ENCODE results near the gene NTN5. TPM values are rescaled to one million over a fixed set of nuclear protein-coding genes. Genes with fewer than 3 reads are reported as not detected.

The NTN5 gene
- total RNA-seq, 2 donors from 2014 or later: 0.54 to 2.8 TPM

GRCh38 chr19:48637449-48637947 lies 35.3 kb downstream of the NTN5 start:
- Histone ChIP-seq H3K4me1 (ENCODE audit: control insufficient read depth in 1 of 2, low read depth in 2 of 2) (peaks cover 26 to 45% of the 10 kb centered on the region in 2 donors), H3K9me3 (no peaks in the 10 kb centered on the region), H3K27me3 (replicated peaks; ENCODE audit: insufficient read depth) (no peaks in the 10 kb centered on the region), H3K4me3 (peak overlapping the region; percentile 90), H3K36me3 (no peaks in the 10 kb centered on the region), H3K27ac (peak overlapping the region; percentile 97 to 98)
- TF ChIP-seq, protein P1, sequence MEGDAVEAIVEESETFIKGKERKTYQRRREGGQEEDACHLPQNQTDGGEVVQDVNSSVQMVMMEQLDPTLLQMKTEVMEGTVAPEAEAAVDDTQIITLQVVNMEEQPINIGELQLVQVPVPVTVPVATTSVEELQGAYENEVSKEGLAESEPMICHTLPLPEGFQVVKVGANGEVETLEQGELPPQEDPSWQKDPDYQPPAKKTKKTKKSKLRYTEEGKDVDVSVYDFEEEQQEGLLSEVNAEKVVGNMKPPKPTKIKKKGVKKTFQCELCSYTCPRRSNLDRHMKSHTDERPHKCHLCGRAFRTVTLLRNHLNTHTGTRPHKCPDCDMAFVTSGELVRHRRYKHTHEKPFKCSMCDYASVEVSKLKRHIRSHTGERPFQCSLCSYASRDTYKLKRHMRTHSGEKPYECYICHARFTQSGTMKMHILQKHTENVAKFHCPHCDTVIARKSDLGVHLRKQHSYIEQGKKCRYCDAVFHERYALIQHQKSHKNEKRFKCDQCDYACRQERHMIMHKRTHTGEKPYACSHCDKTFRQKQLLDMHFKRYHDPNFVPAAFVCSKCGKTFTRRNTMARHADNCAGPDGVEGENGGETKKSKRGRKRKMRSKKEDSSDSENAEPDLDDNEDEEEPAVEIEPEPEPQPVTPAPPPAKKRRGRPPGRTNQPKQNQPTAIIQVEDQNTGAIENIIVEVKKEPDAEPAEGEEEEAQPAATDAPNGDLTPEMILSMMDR (IDR thresholded peaks at IDR 0.05): no peak
- ATAC-seq (ENCODE audit: insufficient number of reproducible peaks, low FRiP score, low read depth) (peak; percentile 61), DNase-seq (ENCODE audit: low spot score) (peak; percentile 99)

DNA sequence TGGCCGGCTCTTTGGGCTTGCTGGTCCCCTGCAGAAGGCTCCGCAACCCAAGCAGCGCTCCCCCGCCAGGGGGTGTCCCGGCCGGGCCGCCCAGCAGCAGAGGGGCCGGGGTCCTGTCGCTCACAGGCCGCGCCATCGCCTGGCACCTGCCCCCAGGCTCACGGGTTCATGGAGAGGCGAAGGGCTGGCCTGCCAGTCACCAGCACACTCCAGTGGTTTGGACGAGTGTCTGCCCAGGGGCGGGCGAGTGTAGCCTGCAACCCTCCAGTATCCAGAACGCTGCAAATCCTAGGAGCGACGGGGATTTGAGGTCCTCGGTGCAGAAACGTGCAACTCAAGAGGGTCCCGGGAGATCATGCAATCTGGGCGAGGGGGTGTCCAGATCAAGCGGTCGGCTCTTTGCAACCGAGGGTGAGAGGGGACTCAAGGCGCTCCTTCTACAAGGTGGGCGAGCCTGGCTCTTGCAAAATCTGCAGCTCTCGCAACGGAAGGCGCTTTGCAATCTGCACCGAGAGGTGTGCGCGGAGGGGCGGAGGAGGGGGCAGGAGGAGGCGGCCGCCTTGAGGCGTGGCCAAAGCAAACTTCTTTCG lies 35.9 kb downstream of the NTN5 start, which contains the start of gene DBP:
Gene DBP (minus strand): TSS at position 521 of the 590 bp plus-strand sequence. CDS start 385 bp downstream, at position 136.
- H3K4me3 ChIP-seq: peak within 1 kb of the TSS; percentile 90
- H3K36me3 ChIP-seq: no peaks in the 10 kb centered on the region
- peaks cover 26 to 50% of the 10 kb centered on the region in 2 donors for H3K4me1 ChIP-seq (ENCODE audit: control insufficient read depth in 1 of 2, low read depth in 2 of 2)
- peak within 1 kb of the TSS; percentile 97 to 98 for H3K27ac ChIP-seq
- no peak for ATAC-seq (ENCODE audit: insufficient number of reproducible peaks, low FRiP score, low read depth)
- no peaks in the 10 kb centered on the region for H3K27me3 ChIP-seq (replicated peaks; ENCODE audit: insufficient read depth)
- TF ChIP-seq, protein P1 (IDR thresholded peaks at IDR 0.05): no peak
- no peak for DNase-seq (ENCODE audit: low spot score)
- no peaks in the 10 kb centered on the region for H3K9me3 ChIP-seq

DNA sequence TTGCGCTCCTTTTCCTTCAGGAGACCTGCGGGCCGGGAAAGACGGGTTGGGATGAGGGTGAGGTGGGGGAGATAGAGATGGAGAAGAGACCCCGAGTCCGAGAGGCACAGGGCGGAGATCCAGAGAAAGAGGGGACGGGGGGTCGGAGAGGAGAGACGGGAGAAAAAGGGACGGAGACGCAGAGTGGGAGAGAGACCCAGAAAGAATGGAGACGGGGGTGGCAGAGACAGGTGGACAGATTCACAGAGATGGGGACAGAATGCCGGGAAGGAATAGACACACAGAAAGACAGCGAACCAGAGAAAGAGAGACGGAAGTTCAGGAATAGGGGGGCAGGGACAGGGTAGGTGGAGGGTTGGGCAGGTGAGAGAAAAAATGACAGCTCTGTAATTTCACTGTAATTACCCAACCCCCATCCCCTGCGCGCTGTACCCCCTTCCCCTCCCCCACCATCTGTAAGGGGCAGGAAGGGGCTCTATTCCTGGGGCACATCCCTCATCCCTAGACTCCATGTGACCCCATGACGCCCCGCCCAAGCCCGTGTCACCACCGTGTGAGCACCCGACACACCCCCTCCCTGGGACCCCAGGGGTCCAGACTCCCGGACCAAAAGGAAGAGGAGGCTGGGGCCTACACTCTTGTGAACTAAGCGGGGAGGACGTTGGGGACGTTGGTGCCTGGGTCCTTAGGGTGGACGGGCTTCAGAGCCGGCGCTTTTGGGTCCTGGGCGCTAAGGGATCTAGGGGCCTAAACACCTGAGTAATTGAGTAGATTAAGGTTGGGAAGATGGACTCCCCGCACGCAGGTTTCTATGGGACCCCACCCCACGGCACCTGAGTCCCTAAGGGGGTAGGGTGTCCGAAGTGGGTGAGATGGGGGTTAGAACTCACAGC lies 36.6 kb downstream of the NTN5 start:
- DNase-seq (ENCODE audit: low spot score) (no peak), ATAC-seq (ENCODE audit: insufficient number of reproducible peaks, low FRiP score, low read depth) (no peak)
- no peaks in the 10 kb centered on the region for H3K9me3 ChIP-seq
- TF ChIP-seq, protein P1 (IDR thresholded peaks at IDR 0.05): peak; percentile 9
- no peaks in the 10 kb centered on the region for H3K36me3 ChIP-seq
- H3K4me3 ChIP-seq: peak overlapping the region; percentile 90
- no peaks in the 10 kb centered on the region for H3K27me3 ChIP-seq (replicated peaks; ENCODE audit: insufficient read depth)
- H3K4me1 ChIP-seq (ENCODE audit: control insufficient read depth in 1 of 2, low read depth in 2 of 2): peaks cover 29 to 58% of the 10 kb centered on the region in 2 donors
- peak overlapping the region; percentile 97 to 98 for H3K27ac ChIP-seq

DNA sequence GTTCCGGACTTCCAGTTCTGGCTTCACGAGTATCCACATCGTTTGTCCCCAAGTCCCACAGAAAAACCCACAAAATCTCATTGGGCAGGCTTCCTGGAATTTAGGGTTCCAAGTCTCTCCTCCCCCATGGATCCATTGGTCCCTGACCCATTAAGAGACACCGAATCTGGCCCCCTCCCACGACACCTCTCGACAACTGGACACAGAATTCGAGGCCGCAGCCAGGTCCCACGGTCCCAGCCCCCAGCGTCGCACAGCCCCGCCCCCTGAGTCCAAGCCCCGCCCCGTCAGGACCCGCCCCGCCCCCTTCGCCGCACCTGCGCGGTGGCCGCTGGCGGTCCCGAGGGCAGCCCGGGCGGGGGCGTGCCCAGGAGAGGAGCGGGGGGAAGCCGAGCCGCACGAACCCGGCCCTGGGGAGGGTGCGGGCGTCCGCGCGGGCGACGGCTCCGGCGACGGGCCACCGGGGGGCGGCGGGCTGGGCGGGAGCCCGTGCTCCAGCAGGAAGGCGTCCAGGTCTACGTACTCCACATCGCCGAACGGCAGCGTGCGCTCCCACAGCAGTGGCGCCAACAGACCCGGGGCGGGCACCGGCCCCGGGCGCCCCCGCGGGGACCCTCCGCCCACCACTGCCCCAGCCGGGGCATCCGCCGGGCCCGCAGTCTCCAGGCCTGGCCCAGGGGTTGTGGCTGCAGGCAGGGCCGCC lies 37.4 kb downstream of the NTN5 start:
- no peaks in the 10 kb centered on the region for H3K9me3 ChIP-seq
- ATAC-seq (ENCODE audit: insufficient number of reproducible peaks, low FRiP score, low read depth) (peak; percentile 5), DNase-seq (ENCODE audit: low spot score) (no peak)
- peak overlapping the region; percentile 97 to 98 for H3K27ac ChIP-seq
- peak overlapping the region; percentile 90 for H3K4me3 ChIP-seq
- peaks cover 37 to 66% of the 10 kb centered on the region in 2 donors for H3K4me1 ChIP-seq (ENCODE audit: control insufficient read depth in 1 of 2, low read depth in 2 of 2)
- H3K27me3 ChIP-seq (replicated peaks; ENCODE audit: insufficient read depth): no peaks in the 10 kb centered on the region
- TF ChIP-seq, protein P1 (IDR thresholded peaks at IDR 0.05): no peak
- H3K36me3 ChIP-seq: no peaks in the 10 kb centered on the region

All from thoracic aorta (tissue), 2 donors.